ENCODE results near the gene COL20A1.

Gene COL20A1

GRCh38 chr20:63292904-63293303 lies at the start of gene COL20A1:
Gene COL20A1, plus strand, starts transcription at chr20:63293186. Its CDS starts 1,922 bp downstream, at chr20:63295108.
- no peak for DNase-seq (ENCODE audit: low read depth)
- TF ChIP-seq POLR2A (IDR thresholded peaks at IDR 0.05; ENCODE audit: extremely low read depth, insufficient read length), result no peak
- H3K4me3 ChIP-seq (ENCODE audit: low read depth, low read length), result no peak within 1 kb of the TSS

GRCh38 chr20:63243604-63244247 lies 49.3 kb upstream of the COL20A1 start:
- no peak for TF ChIP-seq POLR2A (IDR thresholded peaks at IDR 0.05; ENCODE audit: extremely low read depth, insufficient read length)
- no peak for TF ChIP-seq MAX (IDR thresholded peaks at IDR 0.05; ENCODE audit: low read depth, low read length)
- TF ChIP-seq CTCF (IDR thresholded peaks at IDR 0.05; ENCODE audit: low read depth, low read length), result no peak
- TF ChIP-seq MYC (IDR thresholded peaks at IDR 0.05; ENCODE audit: low read depth, low read length), result no peak
- no peak overlapping the region for H3K4me3 ChIP-seq (ENCODE audit: low read depth, low read length)
- DNase-seq (ENCODE audit: low read depth), result no peak

DNA sequence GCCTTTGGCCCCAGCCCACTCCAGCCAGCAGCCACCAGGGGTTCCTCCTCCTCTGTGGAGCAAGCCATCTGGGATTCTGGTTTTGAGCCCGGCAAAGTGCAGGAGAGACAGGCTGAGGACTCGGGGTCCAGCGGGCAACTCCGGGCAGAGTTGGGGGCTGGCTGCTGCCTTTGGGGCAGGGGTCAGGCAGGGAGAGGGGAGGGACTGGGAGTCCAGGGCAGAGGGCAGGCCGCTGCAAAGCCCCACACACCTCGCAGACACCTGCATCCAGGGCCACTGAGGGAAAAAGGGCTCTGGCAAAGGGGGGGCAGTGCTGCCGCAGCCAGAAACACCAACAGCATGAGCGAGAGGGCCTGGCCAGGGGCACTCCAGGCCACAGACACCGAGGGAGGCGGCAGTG lies 48.5 kb upstream of the COL20A1 start:
- H3K4me3 ChIP-seq (ENCODE audit: low read depth, low read length), result no peak overlapping the region
- TF ChIP-seq MYC (IDR thresholded peaks at IDR 0.05; ENCODE audit: low read depth, low read length), result no peak
- TF ChIP-seq MAX (IDR thresholded peaks at IDR 0.05; ENCODE audit: low read depth, low read length), result no peak
- TF ChIP-seq CTCF (IDR thresholded peaks at IDR 0.05; ENCODE audit: low read depth, low read length), result no peak
- no peak for TF ChIP-seq POLR2A (IDR thresholded peaks at IDR 0.05; ENCODE audit: extremely low read depth, insufficient read length)
- no peak for DNase-seq (ENCODE audit: low read depth)

- DNase-seq (ENCODE audit: low read depth), result no peak
- TF ChIP-seq MYC (IDR thresholded peaks at IDR 0.05; ENCODE audit: low read depth, low read length) (no peak), CTCF (IDR thresholded peaks at IDR 0.05; ENCODE audit: low read depth, low read length) (no peak)
- H3K4me3 ChIP-seq (ENCODE audit: low read depth, low read length), result no peak overlapping the region
Observed at GRCh38 chr20:63246490-63247288, 46.3 kb upstream of the COL20A1 start.

DNA sequence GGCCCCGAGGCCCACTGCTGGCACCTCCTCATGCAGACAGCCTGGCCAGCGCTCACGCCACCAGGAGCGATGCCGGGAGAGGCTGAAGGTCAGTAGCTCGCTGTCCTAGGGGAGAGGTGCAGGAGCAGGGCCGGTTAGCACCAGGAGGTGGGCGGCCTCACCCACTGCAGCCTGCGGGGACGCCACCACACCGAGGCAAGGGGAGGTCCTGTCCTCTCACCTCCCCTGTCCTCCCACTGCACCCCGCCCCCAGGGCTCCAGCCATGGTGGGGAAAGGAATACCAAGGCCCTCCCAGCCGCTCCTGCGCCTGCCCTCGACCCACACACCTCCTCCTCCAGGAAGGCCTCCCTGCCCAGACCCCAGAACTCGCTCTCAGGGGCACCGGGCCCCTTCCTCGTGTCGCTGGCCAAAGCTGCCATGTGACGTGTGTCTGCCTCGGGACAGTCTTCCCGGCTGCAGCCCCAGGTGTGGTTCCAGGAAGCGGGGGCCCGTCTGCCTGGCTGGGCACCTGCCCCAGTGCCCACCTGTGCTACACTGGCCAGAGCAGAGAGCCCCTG lies 45.2 kb upstream of the COL20A1 start:
- H3K4me3 ChIP-seq (ENCODE audit: low read depth, low read length), result no peak overlapping the region
- no peak for DNase-seq (ENCODE audit: low read depth)
- TF ChIP-seq CTCF (IDR thresholded peaks at IDR 0.05; ENCODE audit: low read depth, low read length) (no peak), MAX (IDR thresholded peaks at IDR 0.05; ENCODE audit: low read depth, low read length) (no peak), POLR2A (IDR thresholded peaks at IDR 0.05; ENCODE audit: extremely low read depth, insufficient read length) (no peak), MYC (IDR thresholded peaks at IDR 0.05; ENCODE audit: low read depth, low read length) (no peak)

DNA sequence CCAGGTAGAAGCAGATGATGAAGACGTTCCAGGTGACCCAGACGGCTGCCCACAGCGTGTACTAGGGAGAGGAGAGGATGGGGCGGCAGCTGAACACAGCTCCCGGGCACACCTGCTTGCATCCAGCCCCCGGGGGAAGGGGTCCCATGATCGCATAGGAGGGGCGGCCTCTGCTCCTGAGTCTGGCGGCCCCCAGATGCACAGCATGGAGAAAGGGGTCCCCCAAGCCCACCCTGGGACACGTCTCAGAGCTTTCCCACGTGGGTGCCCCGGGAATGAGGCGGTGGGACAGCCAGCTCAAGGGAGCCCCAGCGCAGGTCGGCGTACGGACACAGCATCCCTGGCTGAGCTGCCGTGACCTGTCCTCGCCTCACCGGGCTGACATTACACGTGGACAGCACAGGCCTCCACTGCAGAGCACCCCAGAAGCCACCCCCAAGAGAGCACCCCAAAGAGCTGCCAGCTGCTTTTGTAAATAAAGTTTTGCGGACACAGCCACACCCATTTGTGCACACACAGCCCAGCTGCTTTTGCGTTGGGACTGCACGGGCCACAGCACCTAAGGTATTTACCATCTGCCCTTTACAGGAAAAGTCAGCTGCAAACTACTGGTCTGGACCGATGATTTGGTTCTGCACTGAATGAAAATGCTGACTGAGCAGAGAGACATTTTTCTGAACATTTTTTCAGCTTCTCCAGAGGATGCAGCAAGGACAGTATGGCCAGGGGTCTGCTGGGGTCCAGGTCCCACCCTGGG lies 44.0 kb upstream of the COL20A1 start:
- no peak for DNase-seq (ENCODE audit: low read depth)
- H3K4me3 ChIP-seq (ENCODE audit: low read depth, low read length), result no peak overlapping the region
- no peak for TF ChIP-seq MYC (IDR thresholded peaks at IDR 0.05; ENCODE audit: low read depth, low read length)
- TF ChIP-seq MAX (IDR thresholded peaks at IDR 0.05; ENCODE audit: low read depth, low read length), result no peak
- TF ChIP-seq POLR2A (IDR thresholded peaks at IDR 0.05; ENCODE audit: extremely low read depth, insufficient read length), result no peak
- no peak for TF ChIP-seq CTCF (IDR thresholded peaks at IDR 0.05; ENCODE audit: low read depth, low read length)

Data from NB4 (cell line).